Tibial artery (tissue), 4 donors: ENCODE results near the gene VTCN1.

Experiments
- DNase-seq, 2 donors: peaks; one replicate each; pipeline ENCODE4 v3.0.0-alpha.2; 2019
- H3K27ac ChIP-seq, 2 donors: fragments of 200-600 bp; sonication (generic) in 1 of 2; 1 replicate in 1 of 2; 2 replicates in 1 of 2; pipeline ENCODE4 v1.5.1; 2018 to 2019; ENCODE audit warnings: mild to moderate bottlenecking in 1 of 2
- H3K27me3 ChIP-seq, 2 donors: fragments of 200-600 bp; sonication (generic) in 1 of 2; one replicate each; pipeline versions ENCODE4 v1.5.1 to v1.6.0; 2016 to 2019
- H3K36me3 ChIP-seq, 3 donors: fragments of 200-600 bp; sonication (generic) in 2 of 3; one replicate each; pipeline ENCODE4 v1.5.1; 2016 to 2019; ENCODE audit warnings: mild to moderate bottlenecking in 2 of 3
- H3K4me1 ChIP-seq, 4 donors: fragments of 200-600 bp; sonication (generic) in 2 of 4; 1 replicate in 3 of 4; 2 replicates in 1 of 4; pipeline ENCODE4 v1.5.1; 2016 to 2019
- H3K4me3 ChIP-seq, 2 donors: fragments of 200-600 bp; sonication (generic) in 1 of 2; 1 replicate in 1 of 2; 2 replicates in 1 of 2; pipeline ENCODE4 v1.5.1; 2018 to 2019; ENCODE audit warnings: mild to moderate bottlenecking in 2 of 2
- H3K9me3 ChIP-seq, 3 donors: fragments of 200-600 bp; sonication (generic) in 1 of 3; one replicate each; pipeline ENCODE4 v1.5.1; 2016 to 2019
- intact Hi-C: fragments of 100-400 bp; cut with DNase I; formaldehyde crosslinking; loops from one replicate; pipeline ENCODE4 v1.15.0; 2023; ENCODE audit warnings: low total_unique reads
- TF ChIP-seq, protein P1 (sequence below), 2 experiments: fragments of 200-600 bp in 1 of 2; fragments of 450-650 bp in 1 of 2; IDR thresholded peaks; one replicate each; pipeline ENCODE4 v1.5.1; 2017 to 2019; ENCODE audit warnings: antibody characterized with exemption in 2 of 2, mild to moderate bottlenecking in 1 of 2, moderate library complexity in 1 of 2

Gene VTCN1

DNA sequence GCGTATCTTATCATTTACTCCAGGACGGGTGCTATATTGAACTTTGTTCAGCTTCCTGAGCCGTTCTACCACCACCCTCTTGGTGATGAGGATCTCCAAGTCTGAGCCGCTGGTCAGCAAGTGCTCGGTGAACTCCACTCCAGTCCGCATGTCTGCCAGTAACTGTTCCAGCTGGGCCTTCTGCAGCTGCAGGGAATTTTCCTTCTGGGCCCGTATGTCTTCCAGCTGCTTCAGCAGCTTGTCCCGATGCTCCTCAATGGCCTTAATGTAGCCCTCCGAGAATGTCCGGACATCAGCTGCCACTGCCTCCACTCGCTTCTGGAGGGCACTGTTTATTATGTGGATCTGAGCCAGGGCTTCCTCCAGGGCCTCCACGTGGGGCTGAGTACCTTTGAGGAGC, 92.6 kb downstream of the VTCN1 start:
- intact Hi-C loops, result no loop called here

DNA sequence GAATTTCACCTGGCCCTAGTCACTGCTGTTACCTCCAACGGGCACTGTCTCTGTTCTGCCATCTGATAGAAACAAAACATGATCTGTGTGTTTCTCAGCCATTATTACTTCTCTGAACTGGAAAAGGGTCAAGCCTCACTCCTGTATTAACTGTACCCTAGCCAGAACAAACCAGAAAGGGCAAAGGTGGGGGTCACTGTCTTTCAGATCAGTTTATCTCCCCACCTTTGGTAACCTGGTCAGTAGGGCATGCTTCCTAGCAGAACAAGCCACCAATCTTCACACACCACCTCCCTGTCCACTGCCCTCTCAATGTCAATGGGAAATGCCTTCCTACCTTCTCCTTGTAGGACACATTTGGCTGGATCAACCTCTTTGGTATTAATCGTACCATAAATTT, 93.0 kb downstream of the VTCN1 start:
- no peak overlapping the region for H3K27ac ChIP-seq
- DNase-seq, result no peak
- no peaks in the 10 kb centered on the region for H3K27me3 ChIP-seq
- no peaks in the 10 kb centered on the region for H3K9me3 ChIP-seq
- intact Hi-C loops, result no loop called here
- TF ChIP-seq, protein P1, sequence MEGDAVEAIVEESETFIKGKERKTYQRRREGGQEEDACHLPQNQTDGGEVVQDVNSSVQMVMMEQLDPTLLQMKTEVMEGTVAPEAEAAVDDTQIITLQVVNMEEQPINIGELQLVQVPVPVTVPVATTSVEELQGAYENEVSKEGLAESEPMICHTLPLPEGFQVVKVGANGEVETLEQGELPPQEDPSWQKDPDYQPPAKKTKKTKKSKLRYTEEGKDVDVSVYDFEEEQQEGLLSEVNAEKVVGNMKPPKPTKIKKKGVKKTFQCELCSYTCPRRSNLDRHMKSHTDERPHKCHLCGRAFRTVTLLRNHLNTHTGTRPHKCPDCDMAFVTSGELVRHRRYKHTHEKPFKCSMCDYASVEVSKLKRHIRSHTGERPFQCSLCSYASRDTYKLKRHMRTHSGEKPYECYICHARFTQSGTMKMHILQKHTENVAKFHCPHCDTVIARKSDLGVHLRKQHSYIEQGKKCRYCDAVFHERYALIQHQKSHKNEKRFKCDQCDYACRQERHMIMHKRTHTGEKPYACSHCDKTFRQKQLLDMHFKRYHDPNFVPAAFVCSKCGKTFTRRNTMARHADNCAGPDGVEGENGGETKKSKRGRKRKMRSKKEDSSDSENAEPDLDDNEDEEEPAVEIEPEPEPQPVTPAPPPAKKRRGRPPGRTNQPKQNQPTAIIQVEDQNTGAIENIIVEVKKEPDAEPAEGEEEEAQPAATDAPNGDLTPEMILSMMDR (IDR thresholded peaks at IDR 0.05), result no peak
- no peak overlapping the region for H3K4me3 ChIP-seq
- peaks cover 0 to 15% (median 8%) of the 10 kb centered on the region in 4 donors for H3K4me1 ChIP-seq
- peaks cover 5 to 41% (median 25%) of the 10 kb centered on the region in 3 donors for H3K36me3 ChIP-seq

More for the DNA sequence above, 92.6 kb downstream of the VTCN1 start:
- H3K36me3 ChIP-seq, result peaks cover 5 to 37% (median 21%) of the 10 kb centered on the region in 3 donors
- H3K27ac ChIP-seq, result no peak overlapping the region
- H3K9me3 ChIP-seq, result no peaks in the 10 kb centered on the region
- H3K27me3 ChIP-seq, result no peaks in the 10 kb centered on the region
- H3K4me3 ChIP-seq, result no peak overlapping the region
- no peak for DNase-seq
- TF ChIP-seq, protein P1 (IDR thresholded peaks at IDR 0.05), result no peak
- peaks cover 0 to 15% (median 8%) of the 10 kb centered on the region in 4 donors for H3K4me1 ChIP-seq

DNA sequence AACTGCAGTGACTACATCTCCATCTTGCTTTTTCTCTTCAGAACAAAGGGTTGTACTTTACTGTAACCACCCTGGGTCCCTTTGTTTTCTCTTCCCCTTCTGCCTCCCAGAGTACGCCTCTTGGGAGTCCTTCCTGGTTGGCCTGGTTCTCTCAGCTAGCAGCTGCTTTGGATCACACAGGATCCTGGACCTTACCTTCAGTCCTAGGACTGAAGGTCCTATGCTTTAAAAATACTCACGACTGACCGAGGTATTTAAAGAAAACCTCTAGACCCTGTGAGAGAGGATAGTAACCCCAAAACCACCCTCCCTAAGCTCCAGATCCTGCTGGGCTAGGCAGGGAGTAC, 94.0 kb downstream of the VTCN1 start:
- H3K4me1 ChIP-seq, result peaks cover 0 to 15% (median 6%) of the 10 kb centered on the region in 4 donors
- H3K27ac ChIP-seq, result no peak overlapping the region
- TF ChIP-seq, protein P1 (IDR thresholded peaks at IDR 0.05), result no peak
- H3K36me3 ChIP-seq, result peaks cover 5 to 46% (median 33%) of the 10 kb centered on the region in 3 donors
- DNase-seq, result no peak
- intact Hi-C loops, result no loop called here
- H3K4me3 ChIP-seq, result no peak overlapping the region
- H3K27me3 ChIP-seq, result no peaks in the 10 kb centered on the region
- H3K9me3 ChIP-seq, result no peaks in the 10 kb centered on the region

DNA sequence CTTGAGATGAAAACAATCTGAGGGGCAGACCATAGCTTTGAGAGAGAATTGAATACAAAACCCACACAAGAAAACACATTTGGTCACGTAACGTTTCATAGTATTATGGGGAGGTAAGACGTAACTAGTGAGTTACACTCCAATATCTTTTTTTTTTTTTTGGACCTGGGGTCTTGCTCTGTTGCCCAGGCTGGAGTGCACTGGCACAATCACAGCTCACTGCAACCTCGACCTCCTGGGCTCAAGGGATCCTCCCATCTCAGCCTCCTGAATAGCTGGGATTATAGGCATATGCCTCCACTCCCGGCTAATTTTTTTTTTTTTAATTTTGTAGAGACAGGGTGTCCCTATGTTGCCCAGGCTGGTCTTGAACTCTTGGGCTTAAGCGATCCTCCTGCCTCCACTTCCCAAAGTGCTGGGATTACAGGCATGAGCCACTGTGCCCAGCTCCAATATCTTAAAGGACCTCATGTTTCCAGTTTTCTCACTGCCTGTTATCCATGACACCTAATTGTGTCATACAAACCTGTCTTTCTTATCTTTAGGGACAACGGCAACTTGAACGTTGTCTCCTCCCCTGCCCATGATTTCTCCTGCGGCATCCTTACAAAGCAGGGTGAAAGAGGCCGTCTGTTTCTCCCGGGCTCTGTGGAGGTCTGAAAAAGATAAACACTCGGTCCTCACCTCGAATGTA, 94.5 kb downstream of the VTCN1 start:
- H3K4me3 ChIP-seq, result no peak overlapping the region
- no peak for DNase-seq
- H3K9me3 ChIP-seq, result no peaks in the 10 kb centered on the region
- TF ChIP-seq, protein P1 (IDR thresholded peaks at IDR 0.05), result no peak
- no peak overlapping the region for H3K27ac ChIP-seq
- intact Hi-C loops, result no loop called here
- peaks cover 9 to 46% (median 38%) of the 10 kb centered on the region in 3 donors for H3K36me3 ChIP-seq
- H3K27me3 ChIP-seq, result no peaks in the 10 kb centered on the region
- peaks cover 0 to 14% (median 6%) of the 10 kb centered on the region in 4 donors for H3K4me1 ChIP-seq

DNA sequence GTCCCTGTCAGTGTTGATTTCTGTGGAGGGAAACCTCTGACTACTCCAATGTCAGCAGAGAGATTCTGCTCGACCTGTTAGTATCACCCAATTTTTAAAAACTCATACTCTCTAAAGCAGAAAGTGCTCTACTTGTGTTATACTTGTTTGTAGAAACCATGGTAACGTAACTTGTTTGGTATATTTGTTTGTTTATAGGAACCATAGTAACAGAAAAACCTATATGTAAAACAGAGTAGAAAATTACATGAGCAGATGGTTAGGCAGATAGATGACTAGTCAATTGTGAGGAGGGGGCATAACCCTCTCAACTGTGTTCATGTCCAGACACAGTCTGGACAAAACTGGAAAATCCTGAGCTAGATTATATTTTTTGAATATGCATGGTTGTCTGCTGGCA, 95.8 kb downstream of the VTCN1 start:
- Histone ChIP-seq H3K4me3 (no peak overlapping the region), H3K9me3 (no peaks in the 10 kb centered on the region), H3K27ac (no peak overlapping the region), H3K4me1 (peaks cover 0 to 5% (median 0%) of the 10 kb centered on the region in 4 donors), H3K36me3 (peaks cover 13 to 51% (median 50%) of the 10 kb centered on the region in 3 donors), H3K27me3 (no peaks in the 10 kb centered on the region)
- DNase-seq, result no peak
- intact Hi-C loops, result no loop called here
- TF ChIP-seq, protein P1 (IDR thresholded peaks at IDR 0.05), result no peak
